Bone marrow (tissue), 2 donors: ENCODE measurements around the gene LENG8.
"Not testable (repeated sequence)": the region's sequence is repeated elsewhere in the genome, so short reads cannot be mapped to it uniquely, and the experiment has no call there.

ENCODE experiments used
- DNase-seq, 2 donors: peaks; one replicate each; lab custom pipeline; 2025; lab: John Stamatoyannopoulos, UW

Gene LENG8

DNA sequence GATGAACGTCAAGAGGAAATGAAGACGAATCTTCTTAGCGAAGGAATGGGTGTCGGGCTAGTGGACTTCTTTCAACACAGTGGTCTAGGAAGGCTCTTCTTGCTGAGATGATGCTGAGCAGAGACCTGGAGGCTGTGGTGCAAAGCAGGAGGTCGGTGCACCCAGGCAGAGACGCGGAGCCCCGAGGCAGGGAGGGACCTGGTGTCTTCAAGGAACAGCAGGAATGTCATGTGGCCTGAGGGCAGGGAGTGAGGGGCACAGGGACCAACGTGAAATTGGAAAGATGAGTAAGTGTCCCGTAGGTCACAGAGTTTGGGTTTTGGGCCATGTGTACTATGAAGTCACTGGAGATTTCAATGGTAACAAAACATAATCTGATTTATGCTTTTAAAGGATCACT lies 35.5 kb downstream of the LENG8 start:
- DNase-seq, result no peak

DNA sequence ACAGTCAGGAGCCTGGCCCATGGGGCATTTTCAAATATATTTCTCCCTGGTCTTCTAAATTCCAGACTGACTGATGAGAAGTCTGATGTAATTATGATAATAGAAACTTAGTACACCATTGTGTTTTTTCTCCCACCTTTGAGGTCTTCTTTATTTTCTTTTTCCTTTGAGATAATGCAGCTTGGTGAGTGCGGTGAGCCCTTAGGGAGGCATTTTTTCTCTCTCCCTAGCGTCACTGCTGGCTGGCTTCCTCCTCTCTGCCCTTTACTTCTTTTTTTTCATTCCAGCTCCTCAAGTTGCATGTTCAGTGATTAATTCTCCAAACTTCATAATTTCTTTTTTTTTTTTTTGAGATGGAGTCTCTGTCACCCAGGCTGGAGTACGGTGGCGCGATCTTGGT lies 36.9 kb downstream of the LENG8 start:
- DNase-seq, result no peak

DNA sequence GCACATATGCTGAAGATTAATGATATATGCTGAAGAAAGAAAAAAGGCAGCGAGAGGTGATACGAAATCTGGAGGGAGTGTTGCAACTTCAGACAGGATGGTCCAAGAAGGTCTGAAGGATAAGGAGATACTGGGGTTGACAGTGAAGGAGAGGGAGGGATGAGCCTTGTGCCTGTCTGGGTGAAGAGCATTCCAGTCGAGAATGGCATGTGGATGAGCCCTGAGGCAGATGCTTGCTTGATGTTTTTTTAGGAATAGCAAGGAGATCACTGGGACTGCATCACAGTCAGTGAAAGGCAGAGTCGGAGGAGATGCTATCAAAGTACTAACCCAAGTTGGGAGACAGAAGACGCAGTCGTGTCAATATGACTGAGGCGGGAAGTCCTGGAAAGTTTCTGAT lies 40.3 kb downstream of the LENG8 start:
- DNase-seq, result no peak

DNA sequence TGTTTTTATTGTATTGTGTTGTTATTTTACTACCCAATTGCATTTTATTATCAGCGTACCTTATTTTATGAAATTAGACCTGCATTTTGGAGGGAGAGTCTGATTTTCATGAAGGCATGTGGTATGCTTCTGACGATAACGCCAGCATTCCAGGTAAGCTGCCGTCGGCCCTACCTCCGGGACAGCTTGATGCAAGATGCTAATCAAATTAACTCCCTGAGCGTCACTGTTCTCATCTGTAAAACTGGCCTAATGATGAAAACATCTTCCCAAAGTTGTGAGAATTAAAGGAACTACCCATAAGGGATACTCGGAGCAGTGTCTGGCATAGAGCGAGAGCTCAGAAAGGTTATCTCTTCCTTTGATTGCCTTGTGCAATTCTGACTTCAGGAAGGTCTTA lies 40.8 kb downstream of the LENG8 start:
- DNase-seq, result no peak

DNA sequence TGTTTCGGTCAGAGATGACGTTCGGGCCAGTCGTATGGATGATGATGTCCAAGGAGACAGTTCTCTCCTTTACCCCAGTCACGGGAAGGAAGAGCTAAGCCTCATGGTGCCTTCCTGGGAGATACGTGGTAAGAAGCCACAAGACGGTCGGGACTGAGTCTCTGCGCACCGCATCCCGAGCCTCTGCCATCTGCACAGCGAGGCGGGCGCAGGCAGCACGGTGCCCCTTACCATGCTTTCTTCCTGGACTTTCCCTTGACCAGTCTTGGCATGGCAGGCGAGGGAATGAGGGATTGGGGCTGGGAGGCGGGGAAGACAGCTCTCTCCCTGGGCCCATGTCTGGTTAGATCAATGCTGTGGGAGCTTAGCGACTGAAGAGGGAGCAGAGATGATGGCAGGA lies 43.6 kb downstream of the LENG8 start:
- DNase-seq, result no peak

DNA sequence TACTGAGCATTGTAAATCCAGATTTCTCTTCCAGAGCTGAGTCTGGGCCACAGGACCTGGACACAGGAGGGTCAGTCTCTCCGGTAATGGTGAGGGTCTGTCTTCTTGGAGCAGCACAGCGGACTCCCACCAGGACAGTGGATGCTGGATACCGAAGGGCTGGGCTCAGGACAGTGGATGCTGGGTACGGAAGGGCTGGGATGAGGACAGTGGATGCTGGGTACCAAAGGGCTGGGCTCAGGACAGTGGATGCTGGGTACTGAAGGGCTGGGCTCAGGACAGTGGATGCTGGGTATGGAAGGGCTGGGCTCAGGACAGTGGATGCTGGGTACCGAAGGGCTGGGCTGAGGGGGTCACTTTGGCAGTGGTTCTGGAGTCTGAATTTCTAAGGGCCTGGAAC lies 44.1 kb downstream of the LENG8 start:
- not testable (repeated sequence) for DNase-seq

DNA sequence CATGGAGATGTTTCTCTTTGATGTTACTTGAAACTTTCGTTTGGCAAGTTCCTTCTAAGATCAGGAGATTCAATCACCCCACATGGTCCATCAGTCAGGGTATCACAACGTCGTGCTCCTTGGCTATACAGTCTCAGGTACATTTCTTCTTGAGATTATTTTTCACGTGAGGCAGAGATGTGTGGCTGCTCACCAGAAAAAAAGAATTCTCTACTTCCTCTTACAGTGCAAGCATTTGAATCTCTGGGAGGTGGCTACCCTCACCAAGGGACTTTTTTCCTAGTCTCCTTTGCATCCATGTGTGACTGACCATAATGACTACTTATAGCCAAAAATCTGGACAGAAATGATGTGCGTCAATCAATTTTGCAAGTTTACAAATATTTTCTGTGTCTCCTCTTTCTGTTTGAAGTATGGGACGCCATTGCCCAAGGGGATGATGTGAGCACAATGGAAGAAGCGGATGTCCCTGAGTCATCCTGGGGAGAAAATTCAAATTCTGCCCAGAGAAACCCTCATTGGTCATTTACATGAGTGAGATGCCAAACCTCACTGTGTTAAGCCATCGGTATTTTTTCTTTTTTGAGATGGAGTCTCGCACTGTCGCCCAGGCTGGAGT lies 45.1 kb downstream of the LENG8 start:
- no peak for DNase-seq

DNA sequence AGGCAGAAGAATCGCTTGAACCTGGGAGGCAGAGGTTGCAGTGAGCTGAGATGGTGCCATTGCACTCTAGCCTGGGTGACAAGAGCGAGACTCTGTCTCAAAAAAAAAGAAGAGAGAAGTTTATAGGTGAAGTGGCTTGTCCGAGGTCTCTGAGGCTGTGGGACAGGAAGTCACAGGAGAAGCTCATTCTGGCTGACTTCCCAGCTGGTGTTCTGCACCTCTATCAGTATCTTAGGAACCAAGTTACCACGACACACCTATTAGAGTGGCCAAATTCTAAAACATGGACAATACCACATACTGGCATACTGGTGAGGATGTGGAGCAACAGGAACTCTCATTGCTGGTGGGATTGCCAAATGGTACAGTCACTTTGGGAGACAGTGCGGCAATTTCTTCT lies 46.3 kb downstream of the LENG8 start:
- DNase-seq, result not testable (repeated sequence)

DNA sequence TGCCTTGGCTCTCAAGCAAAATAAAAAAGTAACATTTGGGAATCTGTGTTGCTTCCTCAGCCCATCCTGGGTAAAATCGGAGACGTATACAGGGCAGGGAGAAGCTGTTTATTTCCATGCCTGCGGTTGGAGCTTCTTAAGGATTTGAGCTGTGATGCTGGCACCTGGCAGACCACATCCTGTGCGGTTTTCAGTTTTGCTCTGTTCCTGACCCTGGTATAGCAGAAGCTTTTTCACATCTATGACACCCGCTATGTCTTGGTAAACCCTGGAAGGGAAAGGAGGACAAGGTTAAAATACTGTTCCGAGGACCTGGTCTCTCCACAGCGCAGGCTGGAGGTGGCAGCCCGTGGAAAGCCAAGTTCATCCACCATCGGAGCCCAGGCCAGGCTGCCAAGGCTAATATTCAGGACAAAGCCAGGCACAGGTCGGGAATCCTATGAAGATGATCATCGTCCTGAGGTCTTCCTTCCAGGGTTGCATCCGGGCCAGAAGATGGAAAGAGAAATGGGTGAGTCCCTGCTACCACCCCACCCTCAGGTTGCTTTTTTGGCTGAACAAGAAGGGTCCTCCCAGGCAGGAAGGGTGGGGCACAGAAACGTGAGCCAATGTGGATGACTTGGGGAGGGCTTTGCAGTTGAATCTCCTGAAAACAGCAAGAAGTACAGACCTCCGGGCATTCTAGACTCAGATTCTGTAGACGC lies 48.9 kb downstream of the LENG8 start:
- DNase-seq, result not testable (repeated sequence)

DNA sequence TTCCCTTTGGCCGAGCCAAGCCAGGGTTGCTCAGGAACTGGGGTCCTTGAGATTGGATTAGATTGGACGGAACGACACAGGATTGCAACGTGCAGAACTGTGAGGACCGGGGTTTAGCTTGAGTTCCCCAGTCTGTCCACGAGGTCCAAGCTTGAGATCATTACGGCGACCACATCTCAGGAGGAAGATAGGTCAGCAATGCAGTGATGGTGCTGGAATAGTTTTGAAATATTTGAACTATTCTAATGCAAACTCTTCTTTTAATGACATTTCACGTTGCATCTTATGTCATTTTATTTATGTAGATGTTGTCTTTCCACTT lies 49.4 kb downstream of the LENG8 start:
- DNase-seq, result not testable (repeated sequence)

DNA sequence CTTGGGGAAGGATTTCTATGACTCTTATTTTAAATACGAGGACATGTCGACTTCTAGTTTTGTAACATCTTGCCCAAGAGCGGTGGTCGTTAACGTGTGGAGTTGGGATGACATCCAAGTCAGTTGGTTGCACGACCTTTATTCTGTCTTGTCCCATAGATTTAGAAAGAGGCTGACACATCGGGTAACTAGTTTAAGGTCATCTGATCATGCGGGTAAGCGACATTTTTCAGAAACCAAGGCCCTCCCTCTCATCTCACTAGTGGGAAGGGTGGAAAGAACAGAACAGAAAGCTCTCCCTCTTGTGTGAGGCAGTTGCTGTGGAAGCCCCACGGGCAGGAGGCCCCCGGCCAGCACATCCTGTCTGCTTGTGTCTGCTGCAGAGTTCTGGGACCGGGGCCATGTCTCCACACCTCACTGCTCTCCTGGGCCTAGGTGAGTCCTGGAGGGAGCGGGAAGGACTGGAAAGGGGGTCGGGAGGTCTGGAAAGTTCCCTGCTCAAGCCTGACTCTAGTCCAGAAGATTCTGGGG lies 53.6 kb downstream of the LENG8 start, which contains the start of gene LAIR2:
Gene LAIR2, plus strand, starts transcription at position 314 of the 531 bp plus-strand sequence. Its CDS starts 88 bp downstream, at position 402.
- no peak for DNase-seq

DNA sequence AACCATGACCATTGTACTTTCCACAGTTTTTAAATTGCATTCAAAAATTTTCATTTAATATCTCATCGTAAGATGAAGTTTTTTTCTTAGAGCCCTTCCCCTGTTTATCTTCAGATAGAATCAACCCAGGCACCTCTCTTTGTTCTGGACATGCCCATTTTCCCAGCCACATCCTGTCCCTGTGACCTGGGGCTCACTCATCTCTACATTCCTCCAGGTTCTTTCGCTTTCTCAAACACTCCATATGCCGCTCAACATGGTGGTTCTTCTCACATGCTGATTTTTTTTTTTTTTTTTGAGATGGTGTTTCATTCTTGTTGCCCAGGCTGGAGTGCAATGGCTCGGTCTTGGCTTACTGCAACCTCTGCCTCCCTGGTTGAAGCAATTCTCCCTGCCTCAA lies 56.5 kb downstream of the LENG8 start:
- not testable (repeated sequence) for DNase-seq

DNA sequence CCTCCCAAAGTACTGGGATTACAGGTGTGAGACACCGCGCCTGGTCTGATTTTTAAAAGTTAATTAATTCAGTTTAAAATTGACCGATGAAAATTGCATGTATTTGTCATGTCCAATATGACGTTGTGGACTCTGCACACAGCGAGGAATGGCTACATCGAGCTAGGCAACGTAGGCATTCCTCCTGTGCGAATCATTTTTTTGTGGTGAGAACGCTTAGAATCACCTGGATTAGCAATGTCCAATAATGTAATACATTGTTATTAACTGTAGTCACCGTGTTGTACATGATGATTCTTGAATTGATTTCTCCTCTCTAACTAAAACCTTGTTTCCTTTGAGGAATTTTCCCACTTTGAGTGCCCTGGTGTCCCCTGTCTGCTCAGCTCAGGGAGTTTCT lies 57.1 kb downstream of the LENG8 start:
- no peak for DNase-seq

DNA sequence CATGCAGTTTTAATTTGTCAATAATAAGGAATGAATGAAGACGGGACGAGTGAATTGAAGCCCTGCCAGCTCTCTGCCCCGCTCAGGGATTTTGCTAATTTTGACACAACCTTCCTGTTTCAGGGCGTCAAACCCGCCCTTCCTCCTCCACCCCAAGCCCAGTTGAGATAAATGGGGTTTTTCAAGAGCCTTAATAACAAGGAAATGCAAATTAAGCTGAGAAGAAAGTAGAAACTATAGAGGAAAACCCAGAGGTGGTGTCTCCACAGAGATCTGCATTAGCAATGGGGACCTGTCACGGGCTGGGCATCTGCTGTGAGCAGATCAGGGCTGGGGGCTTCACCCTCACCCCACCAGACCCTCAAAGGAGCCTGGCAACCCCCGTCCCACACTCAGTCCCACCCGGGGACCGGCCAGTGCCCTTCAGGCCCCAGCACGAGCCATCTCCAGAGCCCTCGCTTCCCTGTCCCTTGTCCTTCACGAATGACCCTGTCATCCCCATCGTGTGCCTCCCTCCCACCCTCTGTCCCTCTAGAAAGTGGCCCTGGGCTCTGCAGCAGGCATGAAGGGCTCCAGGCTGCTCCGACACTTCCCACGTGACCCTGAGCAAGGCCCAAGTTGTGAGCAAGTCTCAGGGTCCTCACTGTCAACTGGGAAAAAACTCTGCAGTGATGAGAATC lies 58.2 kb downstream of the LENG8 start:
- DNase-seq, result not testable (repeated sequence)

DNA sequence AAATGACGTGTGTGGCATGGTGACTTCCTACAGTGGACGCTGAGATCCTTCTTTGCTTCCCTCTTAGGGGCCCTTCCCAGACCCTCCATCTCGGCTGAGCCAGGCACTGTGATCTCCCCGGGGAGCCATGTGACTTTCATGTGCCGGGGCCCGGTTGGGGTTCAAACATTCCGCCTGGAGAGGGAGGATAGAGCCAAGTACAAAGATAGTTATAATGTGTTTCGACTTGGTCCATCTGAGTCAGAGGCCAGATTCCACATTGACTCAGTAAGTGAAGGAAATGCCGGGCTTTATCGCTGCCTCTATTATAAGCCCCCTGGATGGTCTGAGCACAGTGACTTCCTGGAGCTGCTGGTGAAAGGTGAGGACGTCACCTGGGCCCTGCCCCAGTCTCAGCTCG lies 58.8 kb downstream of the LENG8 start:
- no peak for DNase-seq

DNA sequence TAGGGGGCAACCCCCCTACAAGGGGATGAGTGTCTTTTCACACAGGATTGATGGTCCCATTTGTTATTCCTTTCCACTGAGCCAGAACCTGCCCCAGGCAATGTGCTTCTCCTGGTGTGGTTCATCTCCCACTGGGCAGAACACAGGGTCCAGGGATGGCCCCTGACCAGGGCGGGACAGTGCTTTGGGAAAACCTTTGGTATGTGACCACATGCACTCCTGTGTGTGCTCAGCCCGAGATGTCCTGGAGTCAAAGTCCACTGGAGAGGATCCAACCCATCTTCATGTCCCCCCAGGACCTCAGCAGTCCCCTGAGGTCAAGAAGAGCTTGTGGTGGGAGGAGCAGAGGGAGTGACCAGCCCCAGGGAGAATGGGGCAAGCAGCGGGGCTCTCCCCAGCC lies 59.5 kb downstream of the LENG8 start:
- DNase-seq, result not testable (repeated sequence)

DNA sequence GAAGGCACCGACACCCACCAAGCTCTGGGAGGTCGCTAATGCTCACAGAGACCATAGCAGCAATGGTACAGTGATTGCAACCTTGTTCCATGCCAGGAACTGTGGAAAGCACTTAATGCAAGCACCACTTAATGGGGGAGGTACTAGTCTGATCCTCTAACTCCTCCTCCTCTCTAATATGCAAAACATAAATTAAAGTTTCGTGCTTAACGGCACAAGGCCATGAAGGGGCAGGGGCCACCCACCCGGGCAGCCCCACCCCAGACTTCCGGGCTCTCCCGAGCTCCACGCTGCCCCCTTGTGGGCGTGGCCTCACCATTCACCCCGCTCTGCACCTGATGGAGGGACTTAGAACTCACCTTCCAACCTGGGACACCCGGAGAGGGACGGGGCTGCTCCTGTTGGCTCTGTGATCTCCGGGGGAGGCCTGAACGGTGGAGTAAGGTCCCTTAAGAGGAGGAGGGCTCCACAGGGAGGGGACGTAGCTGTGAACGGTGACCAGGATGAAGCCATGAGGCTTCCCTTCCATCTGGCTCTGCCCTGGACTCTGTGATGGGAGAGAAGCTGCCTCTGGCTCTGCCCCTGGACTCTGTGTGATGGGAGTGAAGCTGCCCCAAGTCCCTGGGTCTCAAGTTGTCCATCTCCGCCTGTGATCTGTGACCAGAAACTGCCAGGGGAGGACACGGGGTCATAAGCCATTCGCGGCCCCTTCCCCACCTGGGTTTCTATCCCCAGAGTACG lies 60.4 kb downstream of the LENG8 start:
- DNase-seq, result not testable (repeated sequence)
